GM19455 (cell line): ENCODE results near the gene SNRPB2.

Experiments used
- ATAC-seq: cut with Tn5 transposase; IDR thresholded peaks from one replicate; pipeline ENCODE4 v1.9.1; 2021; ENCODE audit not compliant: unreplicated experiment

Gene SNRPB2

DNA sequence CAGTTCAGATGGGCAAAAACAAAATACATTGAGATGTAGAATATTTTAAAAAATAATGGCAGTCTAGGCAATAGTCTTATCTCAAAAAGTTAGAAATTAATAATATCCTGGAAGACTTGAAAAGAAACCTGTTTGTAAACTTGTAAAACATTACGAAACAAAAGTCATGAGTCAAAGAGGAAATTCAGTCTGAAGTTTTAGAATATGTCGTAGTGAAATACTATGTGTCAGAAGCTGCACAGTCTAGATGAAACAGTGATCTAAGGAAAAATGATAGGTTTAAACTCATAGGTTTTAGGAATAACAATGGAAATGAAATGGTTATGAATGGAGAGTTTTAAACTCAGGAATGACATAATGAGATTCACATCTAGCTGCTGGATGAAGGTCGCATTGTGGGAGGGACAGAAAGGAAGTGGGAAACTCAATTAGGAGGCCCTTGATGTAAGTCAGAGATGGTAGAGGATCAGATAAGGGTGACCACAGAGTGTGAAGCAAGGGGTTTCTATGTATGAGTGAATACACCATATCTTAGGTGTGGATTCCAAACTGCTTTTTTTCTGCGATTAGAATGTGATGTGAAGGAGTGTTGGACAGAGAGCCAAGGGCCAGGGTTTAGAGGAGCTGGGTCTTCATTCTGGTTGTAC lies 2.8 kb downstream of the SNRPB2 start:
- ATAC-seq, result no peak

DNA sequence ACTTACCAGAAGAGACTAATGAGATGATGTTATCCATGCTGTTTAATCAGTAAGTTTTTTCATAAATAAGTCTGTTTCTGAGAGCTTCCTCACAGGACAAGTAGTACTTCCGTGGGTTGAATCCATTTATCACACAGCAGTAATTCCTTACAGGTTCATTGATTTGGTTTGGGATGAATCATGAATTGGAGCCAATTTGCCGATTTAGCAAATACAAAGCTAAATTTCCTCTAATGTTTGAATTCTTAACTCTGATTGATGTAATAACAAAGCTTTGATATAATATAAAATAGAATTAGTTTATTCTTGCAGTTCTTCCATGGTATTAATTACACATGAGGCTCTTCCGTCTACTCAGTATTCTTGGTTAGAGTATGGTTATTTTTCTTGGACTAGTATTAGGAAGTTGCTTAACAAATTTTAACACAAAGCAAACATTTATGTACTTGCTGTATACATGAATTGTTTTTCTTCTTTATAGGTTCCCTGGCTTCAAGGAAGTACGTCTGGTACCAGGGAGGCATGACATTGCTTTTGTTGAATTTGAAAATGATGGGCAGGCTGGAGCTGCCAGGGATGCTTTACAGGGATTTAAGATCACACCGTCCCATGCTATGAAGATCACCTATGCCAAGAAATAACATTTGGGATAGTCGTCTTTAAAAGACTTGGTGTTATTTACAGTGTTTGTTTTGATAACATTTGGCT lies 10.7 kb downstream of the SNRPB2 start:
- no peak for ATAC-seq

DNA sequence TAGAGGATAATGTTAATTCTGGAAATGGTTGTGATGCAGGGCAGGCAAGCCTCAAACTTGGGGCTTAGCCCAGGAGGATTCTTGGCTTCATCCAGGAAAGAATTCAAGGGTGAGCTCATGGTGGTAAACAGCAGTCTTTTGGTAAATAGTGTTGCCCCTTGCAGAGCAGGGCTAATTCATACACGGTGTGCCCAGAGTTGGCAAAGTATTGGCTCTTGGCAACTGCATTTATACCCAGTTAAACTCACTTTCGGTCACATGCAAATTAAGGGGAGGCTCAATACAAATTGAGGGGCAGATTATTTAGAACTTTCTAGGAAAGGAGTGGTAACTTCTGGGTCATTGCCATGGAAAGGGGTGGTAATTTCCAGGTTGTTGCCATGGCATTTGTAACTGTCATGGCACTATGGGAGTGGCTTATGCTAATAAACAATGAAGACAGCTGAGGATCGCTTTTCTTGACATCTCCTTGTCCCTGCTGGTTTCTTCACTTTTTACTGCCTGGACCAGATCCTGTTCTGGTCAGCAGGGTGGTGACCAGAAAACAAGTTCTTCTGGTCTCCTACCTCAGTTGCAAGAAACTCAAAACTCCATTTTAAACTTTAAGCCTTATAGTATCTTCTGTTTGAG lies 14.5 kb downstream of the SNRPB2 start:
- ATAC-seq, result no peak

DNA sequence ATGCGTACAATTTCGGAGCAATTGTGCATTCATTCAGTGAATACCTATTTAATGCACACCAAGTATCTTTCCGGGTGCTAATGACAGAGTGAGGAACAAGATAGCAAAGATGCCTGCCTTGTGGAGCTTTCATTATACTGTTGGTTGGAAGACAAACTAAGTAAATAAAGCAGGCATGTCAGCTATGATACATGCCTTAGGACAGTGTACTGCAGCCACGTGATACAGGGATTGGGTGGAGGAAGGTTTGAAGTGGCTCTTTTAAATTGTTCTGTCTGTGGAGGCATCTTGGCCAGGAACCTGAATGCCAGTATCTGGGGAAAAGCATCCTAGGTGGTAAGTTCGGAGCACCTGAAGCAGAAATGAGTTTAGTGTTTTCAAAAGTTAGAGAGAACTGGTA lies 15.4 kb downstream of the SNRPB2 start:
- ATAC-seq, result no peak

DNA sequence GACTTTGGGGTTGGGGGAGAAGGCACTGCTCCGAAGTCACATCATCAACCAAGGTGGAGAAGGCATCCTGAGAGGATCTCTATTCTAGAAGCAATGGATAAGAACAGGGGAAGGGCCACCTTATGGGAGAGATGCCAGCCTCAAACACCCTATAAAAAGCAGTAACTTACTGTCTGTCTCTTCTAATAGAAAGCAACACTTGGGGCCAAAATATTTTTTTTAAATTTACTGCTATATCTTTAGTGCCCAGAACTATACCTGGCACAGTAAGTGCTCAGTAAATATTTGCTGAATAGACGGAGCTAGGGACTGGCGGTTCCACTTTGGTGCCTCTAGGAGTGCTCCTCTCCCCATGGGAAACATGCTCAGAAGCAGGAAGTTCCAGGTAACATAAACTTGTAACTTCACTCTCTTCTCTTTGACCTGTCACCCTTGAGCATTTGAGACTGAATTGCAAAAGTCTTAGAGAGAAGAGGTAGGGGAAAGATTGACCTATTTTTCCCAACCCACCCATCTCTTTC lies 17.5 kb downstream of the SNRPB2 start:
- ATAC-seq, result no peak

DNA sequence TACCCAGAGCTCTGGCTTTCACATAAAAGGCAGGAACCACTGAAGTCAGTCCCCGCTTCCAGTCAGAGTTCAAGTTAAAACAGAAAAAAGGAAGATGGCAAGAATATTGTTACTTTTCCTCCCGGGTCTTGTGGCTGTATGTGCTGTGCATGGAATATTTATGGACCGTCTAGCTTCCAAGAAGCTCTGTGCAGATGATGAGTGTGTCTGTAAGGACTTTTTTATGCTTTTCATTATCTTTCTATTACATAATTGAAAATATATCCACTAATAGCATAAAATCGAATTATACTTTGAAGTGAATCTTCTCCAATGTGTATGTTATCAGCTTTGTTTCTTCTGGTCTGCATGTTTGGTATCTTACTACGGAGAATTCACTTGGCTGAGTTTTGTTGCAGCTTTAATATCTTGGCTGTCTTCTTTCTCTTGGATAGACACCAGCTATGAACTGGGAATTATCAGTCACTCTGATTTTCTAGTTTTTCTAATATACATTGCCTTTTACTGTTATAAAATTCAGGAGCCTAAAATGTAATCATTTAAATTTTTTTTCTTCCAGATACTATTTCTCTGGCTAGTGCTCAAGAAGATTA lies 18.6 kb downstream of the SNRPB2 start, which contains the start of gene OTOR:
TSS of gene OTOR (plus strand) at position 51 of the 593 bp plus-strand sequence. CDS start at position 95, 44 bp downstream.
- ATAC-seq, result no peak

DNA sequence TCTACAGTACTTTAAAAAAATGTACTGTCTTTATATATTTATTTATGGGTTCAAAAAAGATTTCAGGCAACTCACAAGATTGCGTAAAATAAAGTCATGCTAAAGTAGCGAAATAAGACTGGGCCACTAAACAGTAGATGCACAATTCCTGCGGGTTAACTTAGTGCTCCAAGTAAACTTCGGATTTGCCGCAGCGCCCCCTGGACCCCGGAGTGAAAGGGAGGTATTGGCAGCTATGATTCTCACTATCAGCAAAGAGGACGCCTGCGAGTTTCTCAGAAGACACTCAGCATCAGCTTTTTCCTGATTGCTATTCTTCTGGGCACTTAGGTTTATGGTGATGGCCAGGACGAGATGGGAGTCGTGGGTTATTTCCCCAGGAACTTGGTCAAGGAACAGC lies 19.7 kb downstream of the SNRPB2 start:
- no peak for ATAC-seq

DNA sequence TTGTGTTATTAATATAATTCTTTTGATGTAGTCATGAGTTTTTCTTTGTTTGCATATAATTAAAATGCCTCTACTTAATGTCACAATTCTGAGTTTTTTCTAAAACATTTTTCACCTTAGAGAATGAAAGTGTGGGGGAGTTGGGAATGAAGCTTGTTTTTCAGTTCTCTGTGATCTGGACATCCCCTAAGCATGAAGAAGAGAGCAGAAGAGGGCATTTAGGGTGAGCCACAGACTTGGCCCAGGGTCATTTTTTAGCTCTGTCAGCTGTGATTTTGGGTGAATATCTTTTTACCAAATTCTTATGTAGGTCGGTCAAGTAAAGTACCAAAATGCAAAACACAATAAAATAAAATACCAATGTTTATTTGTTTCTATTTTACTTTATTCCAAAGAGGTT lies 22.3 kb downstream of the SNRPB2 start:
- ATAC-seq, result no peak

DNA sequence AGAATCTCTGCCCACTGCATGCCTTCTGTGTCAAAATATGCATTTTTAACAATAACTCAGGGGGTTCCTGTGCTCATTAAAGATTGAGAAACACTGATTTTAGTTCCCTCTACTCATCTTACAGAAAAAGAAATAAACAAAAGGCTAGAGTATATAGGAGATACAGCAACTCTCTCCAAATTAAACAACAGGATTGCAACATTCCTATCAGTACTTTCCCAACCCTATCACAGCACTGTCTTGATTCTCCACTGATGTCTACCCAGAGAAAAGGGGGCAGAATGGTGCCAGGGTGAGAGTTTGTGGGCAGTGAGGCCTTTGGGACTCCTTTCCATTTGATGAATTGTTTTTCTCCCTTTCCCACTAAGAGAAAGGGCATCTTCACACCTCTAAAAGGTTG lies 23.1 kb downstream of the SNRPB2 start:
- ATAC-seq, result no peak

DNA sequence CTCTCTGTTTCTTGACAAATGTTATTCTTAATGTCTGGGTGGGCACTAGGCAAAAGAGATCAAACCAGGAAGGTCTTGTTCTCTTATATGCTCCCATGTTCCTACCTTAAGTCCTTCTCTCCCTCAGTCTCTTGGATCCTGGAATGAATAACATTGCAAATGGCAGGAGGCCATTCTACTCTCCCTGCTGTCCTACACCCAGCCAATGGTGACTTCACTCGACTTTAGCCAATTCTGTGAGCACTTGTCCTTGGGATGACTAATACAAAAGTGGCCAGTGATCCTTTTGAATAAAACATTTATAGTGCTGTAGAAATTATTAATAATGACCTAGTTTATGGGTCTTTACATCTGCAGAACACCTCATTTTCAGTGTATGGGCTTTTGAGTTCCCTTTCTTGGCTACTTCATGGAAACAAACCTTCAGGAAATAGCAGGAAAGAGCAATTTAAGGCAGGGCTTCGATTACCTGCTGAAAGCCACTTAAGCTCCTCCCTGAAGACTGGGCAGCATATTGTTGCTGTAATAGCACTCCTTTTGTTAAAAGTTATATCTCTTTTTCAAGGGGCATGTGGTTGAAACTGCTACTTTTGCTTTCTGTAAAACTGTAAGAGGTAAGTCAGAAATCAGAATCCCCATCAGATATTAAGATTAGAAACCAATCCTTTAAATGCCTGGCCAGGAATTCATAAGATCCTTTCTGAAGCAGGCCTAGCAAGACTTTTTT lies 28.8 kb downstream of the SNRPB2 start:
- ATAC-seq, result no peak

DNA sequence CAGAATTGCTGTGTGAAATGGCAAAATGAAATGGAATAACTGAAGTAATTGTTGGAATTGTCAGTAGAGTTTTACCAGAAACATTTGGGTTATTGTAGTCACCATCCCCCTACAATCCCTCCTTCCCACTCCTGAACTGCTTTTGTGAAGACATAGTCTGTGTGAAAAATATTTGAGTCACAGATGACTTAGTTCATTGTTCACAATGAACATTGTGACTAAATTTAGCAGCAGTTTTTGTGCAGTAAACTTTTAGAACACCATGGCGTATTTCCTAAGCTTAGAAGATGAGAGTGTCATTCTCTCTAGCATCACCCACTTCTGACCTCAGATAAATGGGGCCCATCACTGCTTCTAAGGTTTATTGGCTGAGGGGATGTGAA lies 29.3 kb downstream of the SNRPB2 start:
- no peak for ATAC-seq

DNA sequence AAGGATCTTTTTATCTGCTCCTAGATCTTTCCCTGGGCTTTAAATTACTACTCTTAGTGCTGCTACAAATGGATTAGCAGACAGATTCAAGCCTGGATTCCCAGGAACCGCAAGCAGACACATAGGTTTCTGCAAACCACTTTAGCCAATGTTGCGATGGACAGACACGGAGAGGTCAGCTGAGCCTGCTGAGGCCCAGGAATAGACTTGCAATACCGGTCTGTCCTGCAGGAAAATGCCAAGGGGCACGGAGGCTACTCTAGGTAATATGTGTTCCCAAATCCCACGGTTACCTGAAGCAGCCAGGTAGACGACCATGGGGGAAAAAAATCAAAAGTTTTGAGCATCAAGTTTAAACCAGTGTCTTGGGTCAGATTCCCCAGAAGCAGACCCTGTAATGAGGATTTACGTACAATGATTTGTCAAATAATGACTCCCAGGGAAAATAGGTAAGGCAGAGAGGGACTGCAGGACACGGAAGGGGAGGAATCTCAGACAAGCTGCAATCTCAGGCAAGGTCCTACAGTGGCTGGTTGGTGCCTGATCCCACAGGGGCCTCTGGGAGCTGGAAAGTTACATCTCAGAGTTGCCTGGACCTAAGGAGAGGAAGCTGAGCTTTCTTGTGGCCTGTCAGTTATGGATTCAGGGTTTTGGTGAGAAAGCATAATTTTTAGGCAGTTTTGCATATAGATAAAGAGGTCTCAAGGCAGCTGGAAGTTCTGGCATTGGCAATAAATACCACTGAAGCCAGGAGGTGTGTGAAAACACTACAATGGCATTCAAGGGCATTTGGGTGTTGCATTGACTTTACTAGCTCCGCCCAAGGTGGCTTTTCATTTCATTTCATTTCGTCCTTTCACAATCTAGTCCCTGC lies 30.8 kb downstream of the SNRPB2 start:
- no peak for ATAC-seq

DNA sequence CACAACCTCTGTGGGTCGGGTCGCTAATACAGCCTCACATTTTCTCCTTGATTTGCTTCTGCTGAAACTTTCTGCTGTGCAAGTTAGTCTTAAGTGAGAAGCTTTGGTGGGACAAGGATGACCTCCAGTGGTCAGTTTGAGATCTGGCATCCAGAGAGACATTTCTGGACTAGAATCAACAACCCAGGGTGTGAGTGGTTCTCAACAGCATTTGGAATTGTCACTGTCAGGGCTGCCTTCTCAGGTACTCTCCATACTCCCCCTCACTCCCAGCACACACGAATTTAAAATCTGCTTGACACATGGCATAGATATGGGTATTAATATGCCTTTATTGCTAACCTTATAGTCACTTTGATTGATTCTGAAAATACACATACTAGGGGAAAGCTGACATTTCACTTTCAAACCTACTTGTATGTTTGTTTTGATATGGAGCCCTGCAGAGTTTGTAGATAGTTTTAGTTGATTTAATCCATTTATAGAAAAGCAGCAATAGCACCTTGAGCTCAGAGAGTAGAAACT lies 31.5 kb downstream of the SNRPB2 start:
- peak; percentile 79 for ATAC-seq

DNA sequence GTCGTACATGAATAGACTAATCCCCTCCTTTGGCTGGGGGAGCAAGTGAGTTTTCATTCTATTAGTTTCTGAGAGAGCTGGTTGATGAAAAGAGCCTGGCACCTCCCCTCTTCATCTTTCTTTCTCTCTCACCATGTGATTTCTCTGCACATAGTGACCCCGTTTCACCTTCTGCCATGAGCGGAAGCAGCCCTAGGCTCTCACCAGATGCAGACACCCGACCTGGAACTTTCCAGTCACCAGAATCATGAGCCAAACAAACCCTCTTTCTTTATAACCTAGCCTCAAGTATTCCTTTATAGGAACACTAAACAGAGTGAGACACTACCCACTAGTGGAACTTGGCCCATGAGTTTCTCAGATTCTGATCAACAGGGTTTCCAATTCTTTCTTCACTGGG lies 34.7 kb downstream of the SNRPB2 start:
- ATAC-seq, result no peak

DNA sequence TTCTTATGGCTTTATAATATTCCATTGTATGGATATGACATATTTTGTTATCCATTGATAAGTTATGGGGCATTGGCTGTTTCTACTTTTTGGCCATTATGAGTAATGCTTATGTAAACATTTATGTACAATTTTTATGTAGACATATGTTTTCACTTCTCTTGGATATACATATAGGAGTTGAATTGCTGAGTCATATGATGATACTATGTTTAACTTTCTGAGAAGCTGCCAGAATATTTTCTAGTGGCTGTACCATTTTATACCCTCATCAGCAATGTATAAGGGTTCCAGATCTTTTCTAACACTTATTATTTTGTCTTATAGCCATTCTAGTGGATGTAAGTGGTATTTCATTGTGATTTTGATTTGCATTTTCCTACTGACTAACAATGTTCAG lies 41.4 kb downstream of the SNRPB2 start:
- ATAC-seq, result no peak

DNA sequence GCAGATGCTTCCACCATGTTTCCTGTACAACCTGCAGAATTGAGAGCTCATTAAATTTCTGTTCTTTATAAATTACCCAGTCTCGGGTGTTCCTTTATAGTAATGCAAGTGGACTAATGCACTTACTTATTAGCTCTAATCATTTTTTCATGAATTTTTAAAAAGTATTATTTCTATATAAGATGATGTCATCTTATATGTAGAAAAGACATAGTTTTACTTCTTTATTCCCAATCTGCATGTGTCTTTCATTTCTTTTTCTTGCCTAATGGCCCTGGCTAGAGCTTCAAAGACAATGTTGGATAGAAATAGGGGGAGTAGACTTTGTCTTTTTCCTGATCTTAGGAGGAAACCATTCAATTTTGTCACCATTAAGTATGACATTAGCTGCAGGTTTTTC lies 46.1 kb downstream of the SNRPB2 start:
- no peak for ATAC-seq

DNA sequence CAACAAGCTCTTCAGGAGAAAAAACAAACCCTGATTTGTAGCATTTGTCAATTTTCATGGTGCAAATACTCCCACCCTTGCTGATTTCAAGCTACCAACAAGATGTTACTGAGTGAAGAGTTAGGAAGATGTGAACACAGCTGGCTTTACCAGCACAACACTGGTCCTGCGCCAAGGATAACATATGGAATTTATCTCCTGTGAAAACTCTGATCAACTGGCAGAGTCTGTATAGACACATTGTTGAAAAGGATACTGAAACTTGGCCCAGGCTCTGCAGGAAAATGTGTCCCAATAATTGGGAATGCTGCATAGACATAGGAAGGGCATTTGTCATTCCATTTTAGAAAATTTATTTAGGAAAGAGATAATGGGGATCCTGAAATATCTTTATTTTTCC lies 47.3 kb downstream of the SNRPB2 start:
- ATAC-seq, result no peak

DNA sequence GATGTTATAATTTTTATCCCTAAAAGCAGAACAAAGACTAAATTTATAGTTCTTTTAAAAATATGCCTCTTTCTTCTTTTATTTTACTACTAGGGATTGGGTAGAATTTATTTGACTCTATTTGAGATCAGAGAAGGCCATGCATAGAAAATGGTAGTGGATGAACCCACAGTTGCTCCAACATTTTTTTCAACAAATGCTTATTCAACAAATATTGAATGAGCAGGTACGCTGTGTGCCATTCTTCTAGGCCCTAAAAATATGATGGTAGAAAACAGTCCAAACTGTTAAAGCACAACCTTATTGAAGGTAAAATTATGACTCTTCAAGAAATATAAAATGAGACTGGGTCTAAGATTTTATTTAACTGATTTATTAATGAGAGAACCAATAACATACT lies 48.3 kb downstream of the SNRPB2 start:
- no peak for ATAC-seq

DNA sequence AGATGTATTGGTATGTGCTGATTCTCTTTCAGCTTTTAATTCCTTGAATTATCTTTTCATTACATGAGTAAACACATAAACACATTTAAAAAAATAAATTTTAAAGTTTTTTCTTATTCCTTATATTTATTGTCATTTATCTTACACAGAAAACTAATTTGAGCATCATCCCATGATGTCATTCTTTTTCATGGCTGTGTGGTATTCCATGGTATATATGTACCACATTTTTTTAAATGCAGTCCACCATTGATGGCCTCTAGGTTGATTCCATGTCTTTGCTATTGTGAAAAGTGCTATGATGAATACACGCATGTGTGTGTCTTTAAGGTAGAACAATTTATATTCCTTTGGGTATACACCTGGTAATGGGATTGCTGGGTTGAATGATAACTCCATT lies 51.7 kb downstream of the SNRPB2 start:
- no peak for ATAC-seq

DNA sequence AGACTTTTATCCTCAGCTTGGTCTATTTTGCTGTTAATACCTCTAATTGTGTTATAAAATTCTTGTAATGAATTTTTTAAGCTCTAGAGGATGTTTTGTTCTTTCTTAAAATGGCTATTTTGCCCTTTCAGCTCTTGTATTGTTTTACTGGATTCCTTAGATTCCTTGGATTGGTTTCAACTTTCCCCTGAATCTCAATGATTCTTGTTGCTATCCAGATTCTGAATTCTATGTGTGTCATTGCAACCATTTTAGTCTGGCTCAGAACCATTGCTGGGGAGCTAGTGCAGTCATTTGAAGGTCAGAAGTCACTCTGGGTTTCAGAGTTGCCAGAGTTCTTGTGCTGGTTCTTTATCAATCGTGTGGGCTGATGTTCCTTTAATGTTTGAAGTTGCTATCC lies 55.4 kb downstream of the SNRPB2 start:
- ATAC-seq, result no peak
